Skin of body (tissue), 2 donors: ENCODE data around the gene KCNG2. TPM values are rescaled to one million over a fixed set of nuclear protein-coding genes. Genes with fewer than 3 reads are reported as not detected.

ENCODE experiments used
- DNase-seq: peaks from one replicate; lab custom pipeline; 2025; lab: John Stamatoyannopoulos, UW
- total RNA-seq: library from RNA; depleted of rRNA; stranded (reverse); fragments of >200 nt; gene quantifications from one replicate; pipeline ENCODE4 v1.2.3, GENCODE V29; 2014

KCNG2 gene
- total RNA-seq, 1 donor from 2014 or later: 0.49 TPM

DNA sequence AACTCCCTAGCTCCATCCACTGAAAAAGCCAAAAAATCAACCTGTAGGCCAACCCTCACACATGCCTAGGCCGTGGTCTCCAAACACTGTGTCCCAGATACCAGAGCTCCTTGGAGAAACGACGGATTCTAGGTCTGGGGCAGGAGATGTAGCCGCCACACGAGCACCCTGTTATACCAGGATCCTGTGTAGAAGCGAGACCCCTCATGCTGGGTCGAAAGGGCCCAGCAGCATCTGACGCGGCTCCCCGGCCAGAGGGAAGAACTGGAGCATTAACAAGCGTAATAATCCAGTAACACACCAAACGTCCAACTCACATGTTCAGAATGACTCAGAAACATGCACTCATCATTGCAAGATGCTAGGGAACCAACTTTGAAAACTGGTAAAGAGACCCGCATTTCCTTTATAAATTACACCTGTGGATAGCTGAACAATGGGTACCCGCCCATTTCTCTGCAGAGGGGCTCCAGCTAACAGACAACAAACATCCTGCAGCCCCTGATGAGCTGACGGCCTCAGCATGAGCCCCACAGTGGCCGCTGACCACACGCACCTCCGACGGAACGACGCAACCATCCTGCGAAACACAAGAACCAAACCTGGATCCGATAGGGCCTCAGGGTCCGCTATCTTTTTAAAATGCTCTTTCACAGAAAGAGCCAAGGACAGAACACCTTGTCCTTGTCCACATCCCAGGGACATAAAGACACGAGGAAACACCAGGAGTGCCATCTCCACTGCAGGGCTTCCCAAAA is 139.5 kb downstream of the KCNG2 start:
- no peak for DNase-seq

DNA sequence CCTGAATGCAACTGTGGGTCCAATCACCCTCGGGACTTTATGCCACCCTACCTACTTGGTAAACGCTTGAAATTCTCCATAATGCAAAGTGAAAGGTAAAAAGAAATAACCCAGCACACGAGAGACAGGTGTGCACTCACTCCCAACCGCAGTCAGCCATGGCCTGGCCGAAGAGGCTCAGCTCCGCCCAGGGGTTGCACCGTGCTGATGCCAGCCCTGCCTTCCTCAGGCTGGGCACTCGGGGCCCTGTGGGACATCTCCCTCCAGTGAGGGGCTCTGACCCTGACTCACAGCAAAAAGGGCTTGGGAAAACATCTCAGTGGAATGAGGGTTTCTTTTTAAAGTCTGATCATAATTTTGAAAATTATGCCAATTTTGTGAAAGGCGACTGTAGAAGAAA is 140.5 kb downstream of the KCNG2 start:
- no peak for DNase-seq

DNA sequence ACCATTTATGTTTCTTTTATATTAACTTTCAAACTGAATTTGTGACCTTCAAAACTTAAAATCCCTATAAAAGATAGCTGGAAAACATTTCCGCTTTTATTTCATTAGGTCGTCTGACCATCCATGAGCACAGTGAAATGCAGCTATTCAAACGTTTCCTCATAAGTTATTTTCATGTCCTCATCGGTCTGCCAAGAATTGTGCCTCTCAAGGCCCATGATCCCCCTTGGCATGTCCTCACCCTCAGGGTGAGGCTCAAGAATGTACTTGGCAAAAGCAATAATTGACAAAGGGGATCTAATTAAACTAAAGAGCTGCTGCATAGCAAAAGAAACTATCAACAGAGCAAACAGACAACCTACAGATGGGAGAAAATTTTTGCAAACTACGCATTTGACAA is 141.4 kb downstream of the KCNG2 start:
- DNase-seq: no peak

GRCh38 chr18:79940126-79940813 is 142.5 kb downstream of the KCNG2 start:
- DNase-seq: no peak

DNA sequence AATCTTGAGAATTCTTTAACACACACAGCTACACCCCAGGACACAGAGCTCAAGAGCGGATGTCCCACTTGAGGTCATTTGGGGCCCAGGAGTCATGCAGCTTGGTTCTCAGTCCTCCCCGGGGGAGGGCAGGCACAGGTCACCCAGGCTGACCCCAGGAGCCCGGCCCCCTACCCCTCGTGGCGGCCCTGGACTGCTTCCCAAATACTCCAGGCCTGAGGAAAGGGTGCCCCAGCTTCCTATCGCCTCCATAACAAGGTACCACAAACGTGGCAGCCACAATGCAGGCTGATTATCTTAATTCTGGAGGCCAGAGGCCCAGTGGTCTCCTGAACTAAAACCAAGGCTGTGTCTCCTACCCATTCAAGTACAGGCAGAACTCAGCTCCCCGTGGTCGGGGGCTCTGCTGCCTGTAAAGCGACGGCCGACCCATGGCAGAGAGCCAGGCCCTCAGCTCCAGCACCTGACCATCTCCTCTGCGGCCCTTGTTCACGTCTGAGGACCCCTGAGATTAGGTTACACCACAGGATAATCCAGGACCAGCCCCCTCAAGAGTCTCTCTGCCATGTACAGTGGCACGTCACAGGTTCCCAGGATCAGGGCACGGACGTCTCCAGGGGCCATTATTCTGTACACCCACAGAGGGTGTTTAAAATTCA is 143.2 kb downstream of the KCNG2 start:
- no peak for DNase-seq

DNA sequence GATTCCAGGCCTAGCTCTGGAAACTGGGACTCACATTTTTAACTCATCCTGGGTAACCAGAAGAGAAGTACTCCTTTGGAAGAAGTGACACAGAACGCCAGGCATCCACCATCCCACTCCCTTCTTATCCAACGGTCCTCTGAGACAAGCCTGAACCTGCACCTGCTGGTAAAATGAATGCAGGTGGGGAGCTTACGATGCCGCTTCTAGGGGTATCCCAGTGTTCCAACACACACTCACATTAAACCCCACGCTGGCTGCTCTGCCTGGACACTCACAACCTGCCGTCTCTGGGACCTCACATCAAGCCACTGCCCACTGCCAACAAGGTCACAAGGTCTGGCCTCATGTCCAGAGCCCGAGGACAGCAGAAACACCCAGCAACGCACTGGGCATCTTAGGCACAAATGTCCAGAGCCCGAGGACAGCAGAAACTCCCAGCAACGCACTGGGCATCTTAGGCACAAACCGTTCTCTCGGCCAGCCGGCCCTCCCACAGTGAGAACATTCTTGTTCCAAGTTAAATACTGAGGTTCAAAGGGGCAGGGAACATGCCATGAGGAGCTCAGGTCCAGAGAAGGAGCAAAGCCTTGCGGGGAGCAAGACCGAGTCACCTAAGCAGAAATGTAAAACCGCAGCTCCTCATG is 143.9 kb downstream of the KCNG2 start:
- DNase-seq: no peak

DNA sequence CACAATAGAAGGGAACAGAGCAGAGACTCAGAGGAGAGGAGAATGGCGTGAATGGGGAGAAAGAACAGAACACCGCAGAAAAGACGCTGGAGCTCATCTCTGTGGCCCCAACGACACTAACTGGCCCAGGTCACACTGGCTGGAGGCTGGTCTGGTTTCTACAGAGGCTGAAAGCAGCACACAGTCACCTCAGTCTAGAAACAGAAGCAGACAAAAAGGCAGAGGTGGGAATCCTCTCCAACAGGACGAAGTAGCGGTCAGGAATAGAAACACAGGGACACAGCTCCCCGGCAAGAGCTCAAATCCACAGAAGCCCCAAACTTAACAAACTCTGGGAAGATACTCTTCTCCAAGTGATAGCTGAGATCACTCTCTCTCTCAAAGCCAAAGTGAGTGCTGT is 144.5 kb downstream of the KCNG2 start:
- no peak for DNase-seq

DNA sequence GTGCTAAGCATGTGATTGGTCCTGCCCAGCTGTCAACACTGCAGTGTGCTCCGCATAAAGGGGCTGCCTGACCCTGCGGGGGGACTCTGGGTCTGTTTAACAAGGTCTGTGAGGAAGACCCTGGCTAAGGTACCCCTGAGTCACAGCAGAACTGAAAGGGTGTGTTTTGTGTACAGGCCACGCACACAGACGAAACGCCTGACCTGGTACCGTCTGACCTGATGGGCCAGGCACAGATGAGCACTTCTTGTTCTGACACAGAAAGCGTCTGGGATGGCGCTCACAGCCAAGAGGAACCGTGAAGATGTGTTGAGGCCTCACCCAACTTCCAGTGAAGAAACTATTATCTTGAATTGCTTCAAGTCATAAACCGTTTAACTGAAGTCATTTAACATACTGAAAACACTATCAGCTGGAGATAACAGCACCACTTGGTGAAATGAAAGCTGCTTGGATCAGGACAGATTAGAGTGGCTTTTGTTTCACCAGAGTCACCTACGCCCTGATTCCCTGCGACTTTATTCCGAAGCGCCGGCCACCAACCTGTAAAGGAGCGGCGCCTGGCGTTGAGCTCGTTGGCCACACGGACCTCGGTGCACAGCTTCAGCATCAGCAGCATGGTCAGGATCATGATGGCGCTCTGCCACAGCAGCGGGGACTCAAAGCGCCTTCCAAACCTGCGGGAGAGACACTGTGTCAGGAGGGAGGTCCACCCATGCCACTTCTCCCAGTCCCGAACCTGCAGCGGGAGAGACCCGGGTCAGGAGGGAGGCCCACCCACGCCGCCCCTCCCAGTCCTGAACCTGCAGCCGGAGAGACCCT is 145.3 kb downstream of the KCNG2 start:
- DNase-seq: no peak

DNA sequence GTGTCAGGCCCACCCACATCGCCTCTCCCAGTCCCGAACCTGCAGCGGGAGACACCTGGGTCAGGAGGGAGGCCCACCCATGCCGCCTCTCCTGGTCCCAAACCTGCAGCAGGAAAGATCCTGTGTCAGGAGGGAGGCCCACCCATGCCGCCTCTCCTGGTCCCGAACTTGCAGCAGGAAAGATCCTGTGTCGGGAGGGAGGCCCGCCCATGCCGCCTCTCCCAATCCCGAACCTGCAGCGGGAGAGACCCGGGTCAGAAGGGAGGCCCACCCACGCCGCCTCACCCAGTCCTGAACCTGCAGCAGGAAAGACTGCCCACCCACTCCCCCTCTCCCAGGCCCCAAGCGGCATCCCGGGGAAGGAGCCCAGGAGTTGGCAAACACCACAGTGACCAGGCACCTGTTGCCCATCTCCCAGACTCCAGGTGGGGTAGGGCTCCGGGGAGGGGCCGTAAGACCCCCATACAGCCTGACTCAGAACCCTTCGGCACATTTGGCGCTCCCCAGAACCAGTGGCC is 145.9 kb downstream of the KCNG2 start:
- DNase-seq: no peak

- DNase-seq: no peak
Observed at GRCh38 chr18:79944126-79944731, 146.5 kb downstream of the KCNG2 start.

- no peak for DNase-seq
Observed at GRCh38 chr18:79944746-79945117, 147.0 kb downstream of the KCNG2 start.

DNA sequence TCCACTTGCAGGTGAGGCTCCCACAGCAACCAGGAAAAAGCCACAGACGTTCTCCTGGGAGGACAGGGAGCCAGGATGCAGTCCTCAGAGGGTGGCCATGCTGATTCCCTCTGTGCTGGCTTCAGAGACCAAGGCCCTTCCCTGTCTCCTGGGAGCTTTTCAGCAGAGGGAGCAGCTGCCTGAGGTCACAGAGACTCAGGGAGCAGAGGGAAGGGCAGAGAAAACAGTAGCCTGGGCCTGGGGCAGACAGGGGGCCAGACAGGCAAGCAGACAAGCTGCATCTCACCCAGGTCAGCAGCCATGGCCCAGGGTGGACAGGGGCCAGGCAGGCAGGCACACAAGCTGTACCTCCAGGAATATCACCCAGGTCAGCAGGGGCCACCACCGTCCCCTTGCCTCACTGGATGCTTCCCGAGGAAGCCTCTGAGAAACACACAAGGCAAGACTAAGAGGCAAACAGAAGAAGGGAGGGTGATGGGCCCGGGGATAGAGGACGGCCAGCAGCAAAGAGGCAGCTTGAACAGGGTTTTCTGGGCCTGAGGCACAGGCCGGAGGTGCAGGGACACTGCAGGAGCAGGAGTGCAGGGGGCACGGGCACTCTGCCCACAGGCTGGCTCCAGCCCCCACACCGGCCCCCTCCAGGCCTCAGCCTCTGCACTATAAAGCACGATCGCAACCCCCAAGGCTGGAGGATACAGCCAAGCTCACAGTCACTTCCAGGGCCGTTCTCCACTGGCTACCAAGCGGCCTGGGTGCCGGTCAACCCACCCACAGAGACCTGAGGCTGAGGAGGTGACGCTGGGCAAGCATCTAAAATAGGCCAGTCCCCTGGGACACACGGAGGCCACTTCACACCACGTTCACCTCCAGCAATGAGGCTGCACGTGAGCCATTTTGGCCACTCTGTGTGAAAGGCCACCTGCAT is 147.6 kb downstream of the KCNG2 start:
- no peak for DNase-seq

DNA sequence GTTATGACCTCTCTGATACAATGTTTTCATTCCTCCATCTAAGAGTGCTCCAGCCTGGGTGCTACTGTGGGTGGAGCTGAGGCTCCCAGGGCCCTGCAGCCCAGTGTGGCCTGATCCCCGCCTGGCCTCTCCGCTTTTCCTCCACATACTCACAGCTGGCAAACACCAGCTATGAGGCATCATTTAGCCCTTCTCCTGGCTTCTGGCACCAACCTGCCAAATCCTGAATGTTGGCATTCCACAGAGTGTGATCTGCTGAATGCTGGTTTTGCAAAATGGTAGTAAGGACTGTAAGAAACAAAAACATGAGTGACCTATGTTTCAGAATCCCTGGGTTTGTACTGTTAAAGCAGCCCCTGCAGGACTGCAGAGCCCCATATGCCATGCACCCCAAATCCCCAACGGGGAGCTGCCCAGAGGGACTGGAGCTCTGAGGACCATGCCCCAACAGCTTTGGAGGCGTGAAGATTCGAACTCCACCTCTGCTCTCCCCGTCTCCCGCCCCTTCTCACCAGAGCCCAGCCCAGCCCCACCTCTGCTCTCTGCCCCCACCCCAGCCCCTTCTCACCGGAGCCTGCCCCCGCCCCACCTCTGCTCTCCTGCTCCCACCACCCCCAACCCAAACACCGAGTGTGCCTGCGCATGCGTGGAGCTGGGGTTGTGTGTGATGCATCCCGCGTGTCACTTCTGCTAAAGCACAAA is 149.5 kb downstream of the KCNG2 start:
- no peak for DNase-seq

GRCh38 chr18:79947881-79948610 is 150.3 kb downstream of the KCNG2 start:
- no peak for DNase-seq

GRCh38 chr18:79948719-79949411 is 151.1 kb downstream of the KCNG2 start:
- no peak for DNase-seq
